ENCODE measurements around the gene POU6F2. TPM values are rescaled to one million over a fixed set of nuclear protein-coding genes. Genes with fewer than 3 reads are reported as not detected.

Gene POU6F2
- total and polyA plus RNA-seq, 2 donors (not counting 1 experiment from before 2014, with no cell fraction given) = under 0.01 TPM; not detected in 1

DNA sequence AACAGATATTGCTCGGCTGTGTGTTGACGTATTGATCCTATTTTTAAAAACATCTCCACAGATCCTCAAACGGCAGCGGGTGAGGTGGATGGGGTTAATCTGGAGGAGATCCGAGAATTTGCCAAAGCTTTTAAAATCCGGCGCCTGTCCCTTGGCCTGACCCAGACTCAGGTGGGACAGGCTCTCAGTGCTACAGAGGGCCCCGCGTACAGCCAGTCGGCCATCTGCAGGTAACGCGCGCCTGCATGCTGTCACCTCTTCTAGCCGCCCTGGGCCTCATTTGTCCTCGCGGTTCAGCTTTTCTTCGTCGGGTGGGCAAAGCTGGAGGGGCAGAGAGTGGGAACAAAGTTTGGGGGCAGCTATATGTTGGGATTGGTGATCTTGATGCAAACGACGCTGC is 482.8 kb downstream of the POU6F2 start:
- no peak overlapping the region for H3K4me3 ChIP-seq (replicated peaks in 1 of 4; ENCODE audit: control extremely low read depth in 1 of 4, insufficient read depth in 1 of 4, low read depth in 3 of 4, low read length in 4 of 4)
- H3K9me3 ChIP-seq (ENCODE audit: control insufficient read depth, insufficient read depth, low read depth, low read length) = no peaks in the 10 kb centered on the region
- H3K27ac ChIP-seq (ENCODE audit: insufficient read depth, low read length) = no peak overlapping the region
- peaks cover 3% of the 10 kb centered on the region for H3K27me3 ChIP-seq (ENCODE audit: control insufficient read depth, insufficient read depth, low read length)
- no peak overlapping the region for H3K4me2 ChIP-seq (ENCODE audit: extremely low read depth, insufficient read depth, low read length)
- no peaks in the 10 kb centered on the region for H3K4me1 ChIP-seq (ENCODE audit: control insufficient read depth, extremely low read depth, insufficient read depth, low read length)
- H4K20me1 ChIP-seq (ENCODE audit: control insufficient read depth, extremely low read depth, insufficient read depth, low read length) = no peaks in the 10 kb centered on the region
- H2AFZ ChIP-seq (ENCODE audit: low read length) = no peak overlapping the region
- no peaks in the 10 kb centered on the region for H3K79me2 ChIP-seq (ENCODE audit: control insufficient read depth, insufficient read depth, low read length)
- no peak for DNase-seq (ENCODE audit: low read depth in 2 of 2)
- H3K9ac ChIP-seq (ENCODE audit: insufficient read depth, low read length) = no peak overlapping the region
- no peaks in the 10 kb centered on the region for H3K36me3 ChIP-seq (ENCODE audit: control insufficient read depth, insufficient read depth, low read length)
- TF ChIP-seq, protein P1, sequence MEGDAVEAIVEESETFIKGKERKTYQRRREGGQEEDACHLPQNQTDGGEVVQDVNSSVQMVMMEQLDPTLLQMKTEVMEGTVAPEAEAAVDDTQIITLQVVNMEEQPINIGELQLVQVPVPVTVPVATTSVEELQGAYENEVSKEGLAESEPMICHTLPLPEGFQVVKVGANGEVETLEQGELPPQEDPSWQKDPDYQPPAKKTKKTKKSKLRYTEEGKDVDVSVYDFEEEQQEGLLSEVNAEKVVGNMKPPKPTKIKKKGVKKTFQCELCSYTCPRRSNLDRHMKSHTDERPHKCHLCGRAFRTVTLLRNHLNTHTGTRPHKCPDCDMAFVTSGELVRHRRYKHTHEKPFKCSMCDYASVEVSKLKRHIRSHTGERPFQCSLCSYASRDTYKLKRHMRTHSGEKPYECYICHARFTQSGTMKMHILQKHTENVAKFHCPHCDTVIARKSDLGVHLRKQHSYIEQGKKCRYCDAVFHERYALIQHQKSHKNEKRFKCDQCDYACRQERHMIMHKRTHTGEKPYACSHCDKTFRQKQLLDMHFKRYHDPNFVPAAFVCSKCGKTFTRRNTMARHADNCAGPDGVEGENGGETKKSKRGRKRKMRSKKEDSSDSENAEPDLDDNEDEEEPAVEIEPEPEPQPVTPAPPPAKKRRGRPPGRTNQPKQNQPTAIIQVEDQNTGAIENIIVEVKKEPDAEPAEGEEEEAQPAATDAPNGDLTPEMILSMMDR (conservative IDR thresholded peaks at IDR 0.05 in 1 of 2, IDR thresholded peaks at IDR 0.05 in 1 of 2; ENCODE audit: low read depth in 1 of 2, low read length in 2 of 2) = no peak
- TF ChIP-seq EZH2 (IDR thresholded peaks at IDR 0.05; ENCODE audit: low read length, missing control alignments) = no peak

DNA sequence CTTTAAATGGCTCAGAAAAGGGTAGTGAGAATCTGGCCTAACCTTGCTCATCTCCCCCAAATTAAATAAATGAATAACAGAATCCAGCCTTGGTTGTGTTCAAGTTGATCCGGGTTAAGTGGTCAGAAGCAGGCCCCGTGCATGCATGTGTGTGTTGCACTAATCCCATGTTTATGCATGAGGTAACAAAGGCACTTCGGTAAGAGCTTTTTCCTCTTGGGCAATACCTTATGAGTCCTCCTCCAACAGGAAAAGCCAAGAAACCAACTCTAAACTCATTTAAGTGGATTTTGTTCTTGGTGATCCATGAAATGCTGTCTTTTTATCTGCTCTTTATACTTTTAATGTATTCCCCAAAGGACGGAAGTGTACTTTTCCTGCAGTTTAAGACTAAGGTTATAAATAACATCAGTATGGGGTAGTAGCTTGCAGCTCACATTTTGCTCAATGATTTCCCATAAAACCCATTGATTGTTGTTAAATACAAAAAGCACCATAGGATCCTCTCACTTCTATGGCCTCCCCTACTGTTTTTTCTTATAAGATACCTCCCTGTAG is 483.6 kb downstream of the POU6F2 start:
- H3K4me2 ChIP-seq (ENCODE audit: extremely low read depth, insufficient read depth, low read length) = no peak overlapping the region
- no peaks in the 10 kb centered on the region for H3K4me1 ChIP-seq (ENCODE audit: control insufficient read depth, extremely low read depth, insufficient read depth, low read length)
- no peak for DNase-seq (ENCODE audit: low read depth in 2 of 2)
- H2AFZ ChIP-seq (ENCODE audit: low read length) = no peak overlapping the region
- H3K9ac ChIP-seq (ENCODE audit: insufficient read depth, low read length) = no peak overlapping the region
- no peak overlapping the region for H3K4me3 ChIP-seq (replicated peaks in 1 of 4; ENCODE audit: control extremely low read depth in 1 of 4, insufficient read depth in 1 of 4, low read depth in 3 of 4, low read length in 4 of 4)
- no peak overlapping the region for H3K27ac ChIP-seq (ENCODE audit: insufficient read depth, low read length)
- H3K27me3 ChIP-seq (ENCODE audit: control insufficient read depth, insufficient read depth, low read length) = peaks cover 3% of the 10 kb centered on the region
- no peaks in the 10 kb centered on the region for H3K9me3 ChIP-seq (ENCODE audit: control insufficient read depth, insufficient read depth, low read depth, low read length)
- H3K36me3 ChIP-seq (ENCODE audit: control insufficient read depth, insufficient read depth, low read length) = no peaks in the 10 kb centered on the region
- H4K20me1 ChIP-seq (ENCODE audit: control insufficient read depth, extremely low read depth, insufficient read depth, low read length) = no peaks in the 10 kb centered on the region
- H3K79me2 ChIP-seq (ENCODE audit: control insufficient read depth, insufficient read depth, low read length) = no peaks in the 10 kb centered on the region
- no peak for TF ChIP-seq EZH2 (IDR thresholded peaks at IDR 0.05; ENCODE audit: low read length, missing control alignments)
- TF ChIP-seq, protein P1 (conservative IDR thresholded peaks at IDR 0.05 in 1 of 2, IDR thresholded peaks at IDR 0.05 in 1 of 2; ENCODE audit: low read depth in 1 of 2, low read length in 2 of 2) = no peak

DNA sequence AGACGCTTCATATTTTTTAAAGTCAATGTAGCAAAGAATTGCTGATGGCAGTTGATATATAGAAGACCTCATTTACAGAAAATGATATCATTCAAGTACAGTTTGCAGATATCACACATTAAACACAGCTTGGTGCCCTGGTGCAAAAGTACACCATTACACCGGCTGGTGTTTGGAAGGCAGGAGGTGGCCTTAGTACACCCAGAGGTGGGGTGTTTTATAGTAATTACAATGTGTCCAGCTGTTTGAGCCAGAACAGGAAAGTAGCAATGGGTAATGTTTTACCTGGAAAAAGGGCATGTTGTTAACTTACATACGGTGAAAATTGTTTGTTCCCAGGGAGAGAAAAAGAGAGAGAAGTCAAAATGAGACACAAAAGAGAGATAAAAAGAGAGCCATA is 485.5 kb downstream of the POU6F2 start:
- no peak for DNase-seq (ENCODE audit: low read depth in 2 of 2)
- no peak overlapping the region for H3K4me2 ChIP-seq (ENCODE audit: extremely low read depth, insufficient read depth, low read length)
- H4K20me1 ChIP-seq (ENCODE audit: control insufficient read depth, extremely low read depth, insufficient read depth, low read length) = no peaks in the 10 kb centered on the region
- H3K4me3 ChIP-seq (replicated peaks in 1 of 4; ENCODE audit: control extremely low read depth in 1 of 4, insufficient read depth in 1 of 4, low read depth in 3 of 4, low read length in 4 of 4) = no peak overlapping the region
- H3K27ac ChIP-seq (ENCODE audit: insufficient read depth, low read length) = no peak overlapping the region
- H3K9ac ChIP-seq (ENCODE audit: insufficient read depth, low read length) = no peak overlapping the region
- no peaks in the 10 kb centered on the region for H3K4me1 ChIP-seq (ENCODE audit: control insufficient read depth, extremely low read depth, insufficient read depth, low read length)
- H2AFZ ChIP-seq (ENCODE audit: low read length) = no peak overlapping the region
- no peaks in the 10 kb centered on the region for H3K36me3 ChIP-seq (ENCODE audit: control insufficient read depth, insufficient read depth, low read length)
- no peaks in the 10 kb centered on the region for H3K9me3 ChIP-seq (ENCODE audit: control insufficient read depth, insufficient read depth, low read depth, low read length)
- peaks cover 3% of the 10 kb centered on the region for H3K27me3 ChIP-seq (ENCODE audit: control insufficient read depth, insufficient read depth, low read length)
- TF ChIP-seq, protein P1 (conservative IDR thresholded peaks at IDR 0.05 in 1 of 2, IDR thresholded peaks at IDR 0.05 in 1 of 2; ENCODE audit: low read depth in 1 of 2, low read length in 2 of 2) = no peak
- no peak for TF ChIP-seq EZH2 (IDR thresholded peaks at IDR 0.05; ENCODE audit: low read length, missing control alignments)
- H3K79me2 ChIP-seq (ENCODE audit: control insufficient read depth, insufficient read depth, low read length) = no peaks in the 10 kb centered on the region

All from fibroblast of lung (primary cell).